Measurements from ENCODE around the gene FBXO31.

Gene FBXO31

GRCh38 chr16:87293990-87294389, 89.6 kb downstream of the FBXO31 start:
- FAIRE-seq, result peak; percentile 31
- no peak for DNase-seq (ENCODE audit: insufficient read length, low spot score)

GRCh38 chr16:87291944-87292343, 91.6 kb downstream of the FBXO31 start:
- FAIRE-seq, result no peak
- no peak for DNase-seq (ENCODE audit: insufficient read length, low spot score)

- no peak for FAIRE-seq
- DNase-seq (ENCODE audit: insufficient read length, low spot score), result no peak
Measured at GRCh38 chr16:87288753-87289362, 94.7 kb downstream of the FBXO31 start.

- FAIRE-seq (no peak), DNase-seq (ENCODE audit: insufficient read length, low spot score) (no peak)
Measured at GRCh38 chr16:87286839-87287626, 96.5 kb downstream of the FBXO31 start.

GRCh38 chr16:87284183-87284582, 99.4 kb downstream of the FBXO31 start:
- DNase-seq (ENCODE audit: insufficient read length, low spot score) (no peak), FAIRE-seq (no peak)

GRCh38 chr16:87279094-87279658, 104.4 kb downstream of the FBXO31 start:
- no peak for DNase-seq (ENCODE audit: insufficient read length, low spot score)
- no peak for FAIRE-seq

- DNase-seq (ENCODE audit: insufficient read length, low spot score) (peak; percentile 93), FAIRE-seq (peak; percentile 86)
Measured at GRCh38 chr16:87278191-87279093, 105.1 kb downstream of the FBXO31 start.
